Fibroblast of skin of left biceps (primary cell): ENCODE measurements around the gene MSH3.
"Not testable (repeated sequence)": the region's sequence is repeated elsewhere in the genome, so short reads cannot be mapped to it uniquely, and the experiment has no call there.

Source experiments
- DNase-seq, 2 experiments: peaks; one replicate each; pipeline ENCODE4 v3.0.0-alpha.2; 2013; ENCODE audit warnings: low read depth in 2 of 2

MSH3 gene

DNA sequence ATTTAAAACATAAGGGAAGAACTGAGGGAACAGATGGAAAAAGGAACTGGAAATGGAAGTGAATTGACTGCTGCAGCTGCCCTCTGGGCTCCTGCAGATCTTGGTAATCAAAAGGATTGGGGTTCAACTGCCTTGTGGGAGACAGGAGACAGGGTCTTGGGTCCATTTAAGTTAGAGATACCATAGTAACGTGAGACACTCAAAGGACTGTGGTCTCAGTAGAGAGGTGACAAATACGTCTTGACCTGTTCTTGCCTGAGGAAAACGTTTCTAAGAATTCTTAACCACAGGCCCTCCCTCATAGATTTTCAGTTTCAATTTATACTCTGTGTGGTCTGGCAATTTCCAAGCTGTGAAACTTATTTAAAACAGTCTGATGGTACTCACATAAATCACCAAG is 101.2 kb downstream of the MSH3 start:
- DNase-seq = no peak

GRCh38 chr5:80756292-80756691 is 101.8 kb downstream of the MSH3 start:
- no peak for DNase-seq

DNA sequence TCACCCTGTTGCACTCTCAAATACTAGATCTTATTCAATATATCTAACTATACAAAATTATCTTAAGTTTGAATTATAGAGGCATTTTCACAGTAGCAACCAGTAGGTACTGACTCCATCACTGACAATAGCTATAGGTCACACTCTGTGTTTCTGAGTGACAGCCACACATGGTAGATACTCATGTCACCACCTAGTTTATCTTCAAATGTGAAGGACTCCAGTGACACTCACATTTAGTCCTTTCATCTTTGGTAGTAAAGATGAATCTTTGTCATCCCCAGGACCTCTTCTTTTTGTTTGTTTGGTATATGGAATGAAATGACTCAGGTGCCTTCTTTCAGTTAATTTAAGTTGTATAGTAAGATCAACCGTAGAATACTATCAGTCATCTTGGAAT is 102.8 kb downstream of the MSH3 start:
- no peak for DNase-seq

DNA sequence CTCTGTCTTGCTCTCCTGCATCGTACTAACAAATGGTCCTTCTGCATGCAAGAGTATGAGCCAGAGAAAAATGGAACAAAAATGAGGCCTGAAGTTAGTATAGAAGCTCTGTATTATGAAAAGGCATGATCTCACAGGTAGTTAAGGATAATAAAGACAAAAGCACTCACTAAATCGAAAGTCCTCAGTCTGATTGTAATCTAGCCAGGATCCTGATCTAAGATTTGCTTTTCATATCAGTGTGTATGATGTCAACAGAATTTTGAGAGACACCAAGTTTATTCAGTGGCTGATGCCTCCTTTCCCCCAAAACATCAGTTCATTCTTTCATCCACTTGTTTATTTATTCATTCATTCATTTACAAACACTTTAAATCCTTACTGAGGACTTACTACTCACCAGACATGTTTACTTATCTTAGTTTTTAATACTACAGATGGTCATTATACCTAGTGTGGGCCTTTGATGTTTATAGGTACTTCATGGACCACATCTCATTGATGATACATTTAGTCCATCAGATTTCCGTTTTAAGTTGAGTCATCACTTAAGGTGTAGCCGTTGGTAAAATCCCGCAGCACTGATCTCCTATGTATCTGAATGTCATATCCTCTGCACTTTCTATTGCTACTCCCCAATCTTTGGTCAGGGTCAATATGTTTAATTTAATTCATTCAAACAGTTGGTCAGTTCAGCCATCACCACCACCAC is 105.6 kb downstream of the MSH3 start:
- DNase-seq = no peak

DNA sequence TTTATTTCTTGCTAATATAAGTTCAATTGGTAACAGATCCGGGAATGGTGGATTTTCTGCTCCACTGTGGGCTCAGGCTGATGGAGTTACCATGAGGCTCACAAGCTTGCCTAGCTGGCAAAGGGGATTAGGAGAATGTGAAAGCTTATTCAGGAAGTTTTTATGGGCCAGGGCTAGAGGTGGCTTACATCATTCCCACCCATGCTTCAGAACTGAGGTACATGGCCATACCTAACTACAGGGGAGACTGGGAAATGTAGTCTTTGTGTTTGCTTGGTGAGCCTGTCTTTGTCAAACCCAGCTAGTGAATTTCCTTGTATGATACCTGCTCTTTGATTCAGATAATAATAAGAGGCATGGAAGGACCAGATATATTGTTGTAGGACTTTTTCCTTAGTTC is 106.2 kb downstream of the MSH3 start:
- DNase-seq = no peak

GRCh38 chr5:80761176-80761575 is 106.7 kb downstream of the MSH3 start:
- DNase-seq = no peak

DNA sequence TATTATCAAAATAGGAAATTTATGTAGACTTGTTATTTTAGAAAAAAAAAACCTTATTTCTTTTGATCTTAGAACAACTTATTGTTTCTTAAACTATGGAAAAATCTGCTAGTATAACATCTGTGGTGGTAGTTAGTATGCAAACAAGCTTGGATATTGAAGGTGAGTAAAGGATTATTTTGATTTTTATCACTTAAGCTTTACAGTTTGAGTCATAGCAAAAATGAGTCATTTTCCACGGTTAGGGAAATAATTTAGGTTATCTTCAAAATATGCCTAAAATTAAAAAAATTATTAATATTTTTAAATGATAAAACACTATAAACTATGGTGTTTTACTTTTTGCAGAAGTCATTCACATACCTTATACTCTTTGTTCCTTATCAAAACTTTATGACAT is 107.5 kb downstream of the MSH3 start:
- no peak for DNase-seq

- no peak for DNase-seq
Measured at GRCh38 chr5:80762573-80762972, 108.1 kb downstream of the MSH3 start.

- no peak for DNase-seq
Measured at GRCh38 chr5:80763211-80763610, 108.8 kb downstream of the MSH3 start.

DNA sequence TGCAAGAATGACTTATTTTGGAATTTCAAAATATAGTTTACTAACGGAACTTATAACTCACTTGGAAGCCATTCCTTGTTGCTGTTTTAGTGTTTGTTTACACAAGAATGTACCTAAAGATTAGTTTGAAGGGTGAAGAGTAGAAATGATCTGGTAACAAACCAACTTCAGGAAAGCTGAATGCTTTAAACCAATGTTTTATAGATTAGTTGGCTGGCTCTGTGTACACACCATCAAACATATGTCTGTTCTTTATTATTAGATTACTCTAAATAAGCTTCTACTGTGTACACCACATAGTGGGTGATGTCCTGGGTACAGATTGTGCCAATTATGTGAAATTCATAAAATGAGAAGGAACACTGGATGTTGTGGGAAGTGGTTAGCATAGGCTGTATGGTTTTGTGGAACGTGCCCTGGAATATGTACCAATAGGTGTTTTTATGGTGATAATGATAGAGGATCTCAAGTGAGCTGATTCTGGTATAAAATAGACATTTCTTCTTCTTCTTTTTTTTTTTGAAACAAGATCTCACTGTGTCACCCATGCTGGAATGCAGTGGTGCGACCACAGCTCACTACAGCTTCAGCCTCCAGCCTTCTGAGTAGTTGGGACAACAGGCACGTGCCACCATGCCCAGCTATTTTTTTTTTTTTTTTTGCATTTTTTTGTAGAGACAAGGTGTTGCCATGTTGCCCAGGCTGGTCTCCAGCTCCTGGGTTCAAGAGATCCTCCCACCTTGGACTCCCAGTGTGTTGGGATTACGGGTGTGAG is 109.6 kb downstream of the MSH3 start:
- no peak for DNase-seq

GRCh38 chr5:80764786-80765185 is 110.3 kb downstream of the MSH3 start:
- no peak for DNase-seq

- no peak for DNase-seq
Measured at GRCh38 chr5:80777347-80778287, 123.2 kb downstream of the MSH3 start.

DNA sequence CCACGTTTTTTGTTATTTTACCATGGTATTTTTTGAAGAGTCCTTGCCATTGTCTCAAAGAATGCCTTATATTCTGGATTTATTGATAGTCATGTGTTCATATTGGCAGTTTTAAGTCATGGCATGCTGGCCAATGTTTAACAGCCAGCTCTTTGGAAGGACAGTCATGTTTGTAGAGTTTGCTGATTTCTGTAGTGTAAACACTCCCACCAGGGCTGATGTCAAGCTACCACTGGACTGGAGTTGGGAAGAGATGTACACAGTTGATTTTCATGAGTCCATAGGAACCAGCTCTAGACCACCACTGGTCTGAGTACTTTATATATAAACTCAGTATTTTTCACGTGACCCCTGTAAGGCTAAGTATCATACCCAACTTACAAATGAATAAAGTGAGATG is 125.6 kb downstream of the MSH3 start:
- no peak for DNase-seq

- DNase-seq = no peak
Measured at GRCh38 chr5:80780761-80781285, 126.4 kb downstream of the MSH3 start.

- no peak for DNase-seq
Measured at GRCh38 chr5:80781356-80781755, 126.9 kb downstream of the MSH3 start.

GRCh38 chr5:80782626-80783025 is 128.2 kb downstream of the MSH3 start:
- DNase-seq = no peak

GRCh38 chr5:80783751-80784150 is 129.3 kb downstream of the MSH3 start:
- not testable (repeated sequence) for DNase-seq

GRCh38 chr5:80784451-80784850 is 130.0 kb downstream of the MSH3 start:
- no peak for DNase-seq

DNA sequence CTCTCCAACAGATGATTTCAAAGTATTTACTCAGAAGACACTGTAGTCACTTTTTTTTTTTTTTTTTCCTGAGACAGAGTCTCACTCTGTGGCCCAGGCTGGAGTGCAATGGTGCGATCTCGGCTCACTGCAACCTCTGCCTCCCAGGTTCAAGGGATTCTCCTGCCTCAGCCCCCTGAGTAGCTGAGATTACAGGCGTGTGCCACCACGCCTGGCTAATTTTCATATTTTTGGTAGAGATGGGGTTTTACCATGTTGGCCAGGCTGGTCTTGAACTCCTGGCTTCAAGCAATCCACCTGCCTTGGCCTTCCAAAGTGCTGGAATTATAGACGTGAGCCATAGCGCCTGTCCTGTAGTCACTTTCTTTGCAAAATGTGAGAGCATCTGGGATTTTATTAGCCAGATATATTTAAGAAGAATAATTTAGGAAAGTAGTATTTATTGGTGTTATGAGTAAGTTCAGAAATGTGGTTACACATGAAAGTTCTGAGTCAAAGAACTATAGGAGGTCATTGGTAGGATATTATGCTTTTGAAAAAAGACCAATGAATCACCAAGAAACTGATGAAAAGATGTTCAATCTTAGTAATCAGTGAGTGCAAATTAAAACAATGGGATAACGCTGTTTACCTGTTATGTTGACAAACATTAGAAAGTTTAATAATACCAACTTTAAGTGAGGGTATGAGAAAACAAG is 135.0 kb downstream of the MSH3 start:
- DNase-seq = not testable (repeated sequence)

DNA sequence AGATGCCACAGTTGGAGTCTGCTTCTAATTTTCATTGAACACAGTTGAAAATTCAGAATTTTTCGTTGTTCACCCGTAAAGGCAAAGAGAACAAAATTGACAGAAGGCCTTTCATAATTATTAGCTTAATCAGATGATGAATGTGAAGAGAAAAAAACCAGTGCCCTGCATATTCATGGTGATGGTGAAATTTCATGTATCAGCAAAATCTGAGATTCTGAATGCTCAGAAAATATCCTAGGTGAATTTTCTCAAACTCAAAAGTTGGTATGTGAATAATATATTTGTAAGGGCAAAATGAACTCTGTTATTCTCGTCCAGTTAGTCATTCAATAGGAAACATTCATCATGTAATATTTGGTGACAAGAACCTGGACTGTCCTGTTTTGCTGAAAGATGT is 136.2 kb downstream of the MSH3 start:
- no peak for DNase-seq

DNA sequence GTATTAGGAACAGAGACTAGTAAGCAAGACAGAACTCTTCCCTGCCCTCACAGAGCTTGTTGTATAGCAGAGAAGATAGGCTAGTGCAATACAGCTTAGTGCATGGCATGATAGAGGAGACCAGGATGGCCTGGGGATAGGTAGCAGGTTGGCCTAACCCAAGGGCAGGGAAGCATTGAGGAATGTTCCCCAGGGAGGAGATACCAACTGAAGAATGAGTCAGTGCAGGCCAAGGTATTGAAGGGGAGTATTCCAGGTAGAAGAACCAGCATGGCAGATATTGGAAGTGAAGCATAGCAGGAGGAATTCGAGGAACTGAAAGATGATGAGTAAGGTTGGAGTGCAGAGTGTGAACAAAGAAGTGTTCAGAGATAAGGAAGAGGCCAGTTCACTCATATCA is 138.9 kb downstream of the MSH3 start:
- no peak for DNase-seq
